Mucosa of rectum (tissue), 2 donors: ENCODE data around the gene PRPH2.
"Not testable (repeated sequence)": the region's sequence is repeated elsewhere in the genome, so short reads cannot be mapped to it uniquely, and the experiment has no call there.

ENCODE experiments used
- H3K27ac ChIP-seq, 2 donors: one replicate each; pipeline ENCODE4 v1.7.0; 2013; ENCODE audit warnings: inconsistent platforms in 2 of 2, low read depth in 2 of 2, low read length in 2 of 2
- H3K27me3 ChIP-seq, 2 donors: one replicate each; pipeline ENCODE4 v1.7.0; 2013; ENCODE audit warnings: low read length in 2 of 2; ENCODE audit not compliant: control insufficient read depth in 2 of 2, insufficient read depth in 2 of 2
- H3K36me3 ChIP-seq, 2 donors: one replicate each; pipeline ENCODE4 v1.7.0; 2013; ENCODE audit warnings: low read length in 2 of 2; ENCODE audit not compliant: control insufficient read depth in 2 of 2, insufficient read depth in 2 of 2
- H3K4me1 ChIP-seq, 2 donors: one replicate each; pipeline ENCODE4 v1.7.0; 2013; ENCODE audit warnings: low read length in 2 of 2, mild to moderate bottlenecking in 1 of 2; ENCODE audit not compliant: control insufficient read depth in 2 of 2, insufficient read depth in 2 of 2
- H3K4me3 ChIP-seq, 2 donors: one replicate each; pipeline ENCODE4 v1.7.0; 2013; ENCODE audit warnings: low read length in 2 of 2
- H3K9ac ChIP-seq, 2 donors: one replicate each; pipeline ENCODE4 v1.7.0; 2013; ENCODE audit warnings: low read length in 2 of 2, low read depth in 1 of 2, mild to moderate bottlenecking in 1 of 2
- H3K9me3 ChIP-seq, 2 donors: one replicate each; pipeline ENCODE4 v1.7.0; 2013; ENCODE audit warnings: low read length in 2 of 2; ENCODE audit not compliant: control insufficient read depth in 2 of 2
- donor health status: healthy.
- donor health status: Normal muscosa, but diverticular disease.

The PRPH2 gene

DNA sequence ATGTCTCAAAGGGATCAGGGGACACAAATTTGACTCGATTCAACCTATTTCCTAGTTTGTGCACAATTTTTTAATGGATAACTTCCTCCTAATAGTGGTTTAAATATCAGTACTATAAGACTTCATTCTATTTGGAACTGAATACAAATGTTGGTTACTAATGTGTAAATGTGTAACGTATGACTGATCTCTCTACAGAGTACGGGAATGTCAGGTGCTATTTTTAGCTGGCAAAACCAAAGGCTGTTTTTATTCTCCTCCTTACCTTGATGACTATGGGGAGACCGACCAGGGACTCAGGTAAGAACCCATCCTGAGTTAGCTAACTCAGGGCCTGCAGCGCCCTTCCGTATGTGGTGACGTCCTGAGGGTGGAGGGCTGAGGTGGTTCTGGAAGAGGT, 33.0 kb downstream of the PRPH2 start:
- Histone ChIP-seq H3K27me3 (no peaks in the 10 kb centered on the region), H3K4me3 (no peak overlapping the region), H3K9me3 (no peaks in the 10 kb centered on the region), H3K27ac (no peak overlapping the region), H3K9ac (no peak overlapping the region), H3K4me1 (no peaks in the 10 kb centered on the region), H3K36me3 (peaks cover 67 to 79% of the 10 kb centered on the region in 2 donors)

DNA sequence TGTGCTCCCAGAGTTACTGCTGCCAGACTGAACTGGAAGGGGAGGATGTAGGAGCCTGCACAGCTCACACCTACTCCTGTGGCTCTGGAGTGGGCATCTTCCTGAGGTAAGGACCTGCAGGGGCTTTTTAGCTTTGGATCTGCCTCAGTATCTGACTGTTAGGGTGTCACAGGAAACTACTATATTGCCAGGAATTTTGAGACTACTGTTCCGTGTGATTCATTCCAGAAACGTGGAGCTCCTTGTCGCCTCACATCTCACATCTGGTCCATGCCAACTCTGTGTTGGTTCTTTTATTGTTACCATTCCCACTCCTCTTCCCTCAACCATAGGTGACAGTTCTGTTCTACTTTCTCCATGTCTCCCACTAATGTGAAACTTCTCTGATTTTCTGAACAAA, 34.1 kb downstream of the PRPH2 start:
- no peak overlapping the region for H3K4me3 ChIP-seq
- H3K36me3 ChIP-seq = peaks cover 76 to 77% of the 10 kb centered on the region in 2 donors
- no peaks in the 10 kb centered on the region for H3K4me1 ChIP-seq
- H3K9ac ChIP-seq = no peak overlapping the region
- no peaks in the 10 kb centered on the region for H3K27me3 ChIP-seq
- no peaks in the 10 kb centered on the region for H3K9me3 ChIP-seq
- no peak overlapping the region for H3K27ac ChIP-seq

DNA sequence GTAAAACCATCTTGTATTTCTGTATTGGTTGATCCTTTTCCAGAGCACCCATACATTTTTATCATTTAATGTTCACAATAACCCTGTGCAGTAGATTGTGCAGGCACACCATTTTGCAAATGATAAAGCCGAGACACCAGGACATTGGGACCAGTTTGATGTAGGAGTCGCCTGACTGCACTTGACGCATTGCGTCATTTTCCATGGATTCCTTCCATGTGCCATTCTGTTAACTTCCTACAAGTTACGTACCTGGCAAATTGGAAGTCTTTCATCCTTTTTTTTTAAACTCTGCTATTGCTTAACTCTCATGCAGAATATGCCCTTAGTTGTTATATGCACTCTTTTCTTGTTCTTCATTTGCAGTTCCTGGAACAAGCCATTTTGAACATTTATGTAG, 43.0 kb downstream of the PRPH2 start:
- Histone ChIP-seq H3K4me3 (no peak overlapping the region), H3K4me1 (no peaks in the 10 kb centered on the region), H3K27me3 (no peaks in the 10 kb centered on the region), H3K27ac (no peak overlapping the region), H3K9ac (no peak overlapping the region), H3K9me3 (no peaks in the 10 kb centered on the region), H3K36me3 (peaks cover 81 to 85% of the 10 kb centered on the region in 2 donors)

DNA sequence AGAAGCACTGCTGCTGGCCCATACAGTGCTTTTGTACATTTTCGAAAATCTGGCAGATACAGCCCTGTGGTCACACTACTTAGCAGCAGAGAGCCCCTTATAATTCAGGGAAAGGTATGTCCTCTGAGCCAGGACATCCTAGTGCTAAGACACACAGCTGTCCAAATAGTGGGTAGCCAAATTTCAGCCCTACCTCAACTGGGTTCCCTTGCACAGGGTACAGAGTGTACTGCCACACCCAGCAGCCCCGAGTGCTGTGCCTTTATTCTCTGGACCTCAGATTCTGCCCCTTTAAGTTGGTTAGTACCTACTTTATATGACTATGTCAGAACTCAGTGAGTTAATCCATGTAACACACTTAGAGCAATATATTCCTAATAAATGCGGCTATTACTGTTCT, 47.6 kb downstream of the PRPH2 start:
- Histone ChIP-seq H3K27ac (no peak overlapping the region), H3K9me3 (no peaks in the 10 kb centered on the region), H3K27me3 (no peaks in the 10 kb centered on the region), H3K4me1 (no peaks in the 10 kb centered on the region), H3K36me3 (peaks cover 82 to 86% of the 10 kb centered on the region in 2 donors), H3K9ac (no peak overlapping the region), H3K4me3 (no peak overlapping the region)

DNA sequence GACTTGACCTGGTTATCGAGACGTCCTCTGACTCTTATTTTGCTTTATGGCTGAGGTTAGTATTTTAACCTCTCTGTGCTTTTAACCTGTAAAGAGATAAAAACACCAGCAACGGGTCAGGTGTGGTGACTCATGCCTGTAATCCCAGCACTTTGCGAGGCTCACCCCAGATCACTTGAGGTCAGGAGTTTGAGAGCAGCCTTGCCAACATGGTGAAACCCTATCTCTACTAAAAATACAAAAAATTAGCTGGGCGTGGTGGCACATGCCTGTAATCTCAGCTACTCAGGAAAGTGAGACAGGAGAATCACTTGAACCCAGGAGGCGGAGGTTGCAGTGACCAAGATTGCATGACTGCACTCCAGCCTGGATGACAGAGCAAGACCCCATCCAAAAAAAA, 48.0 kb downstream of the PRPH2 start:
- H3K27me3 ChIP-seq, H3K9me3 ChIP-seq, H3K4me3 ChIP-seq, H3K27ac ChIP-seq, H3K4me1 ChIP-seq, H3K9ac ChIP-seq: not testable (repeated sequence)
- peaks cover 83 to 87% of the 10 kb centered on the region in 2 donors for H3K36me3 ChIP-seq

DNA sequence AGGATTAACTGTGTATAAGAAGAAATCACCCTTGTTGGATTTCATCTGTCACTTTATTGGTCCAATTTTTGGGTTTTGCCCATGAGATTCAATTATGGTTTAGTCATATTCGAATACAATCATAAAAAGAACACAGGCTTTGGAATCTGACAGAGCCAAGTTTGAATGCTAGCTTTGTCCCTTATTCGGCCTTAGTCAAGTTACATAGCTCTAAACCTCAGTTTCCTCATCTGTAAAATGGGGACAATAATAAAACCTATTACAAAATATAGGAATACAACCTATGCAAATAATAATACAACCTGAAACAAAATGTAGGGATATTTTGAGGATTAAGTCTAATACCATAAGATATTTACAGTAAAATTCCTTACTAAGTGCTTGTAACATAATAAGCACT, 57.7 kb downstream of the PRPH2 start:
- no peaks in the 10 kb centered on the region for H3K9me3 ChIP-seq
- peaks cover 53 to 69% of the 10 kb centered on the region in 2 donors for H3K36me3 ChIP-seq
- no peaks in the 10 kb centered on the region for H3K27me3 ChIP-seq
- no peaks in the 10 kb centered on the region for H3K4me1 ChIP-seq
- no peak overlapping the region for H3K4me3 ChIP-seq
- H3K9ac ChIP-seq = no peak overlapping the region
- no peak overlapping the region for H3K27ac ChIP-seq

DNA sequence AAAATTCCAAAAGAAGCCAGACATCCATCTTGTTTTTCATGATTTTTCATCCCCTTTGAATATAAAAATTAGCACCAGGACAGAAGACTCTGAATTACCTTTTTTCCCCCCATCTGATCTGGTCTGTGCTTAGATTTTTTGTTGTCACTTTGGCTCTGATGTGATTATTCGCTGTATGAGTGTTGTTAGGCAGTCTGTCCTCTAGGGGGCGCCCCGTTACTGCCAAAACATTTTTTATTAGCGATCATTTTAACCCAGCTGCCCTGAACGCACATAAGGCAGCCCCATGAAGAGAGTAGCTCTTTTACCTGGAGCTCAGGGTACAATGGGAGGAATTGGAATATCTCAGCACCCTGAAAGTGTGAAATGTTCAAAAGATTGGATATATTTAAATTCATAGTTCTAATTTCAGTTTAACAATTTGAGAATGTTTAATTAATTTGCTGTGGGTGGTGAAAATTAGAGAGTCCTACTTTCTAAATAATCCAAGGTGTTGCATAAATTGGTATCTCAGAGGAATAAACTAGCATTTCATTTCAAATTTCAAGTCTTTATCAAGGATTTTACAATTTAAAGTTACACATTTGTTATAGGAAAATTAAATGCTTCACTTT, 60.8 kb downstream of the PRPH2 start:
- Histone ChIP-seq H3K4me3 (no peak overlapping the region), H3K36me3 (peaks cover 57 to 73% of the 10 kb centered on the region in 2 donors), H3K9me3 (no peaks in the 10 kb centered on the region), H3K9ac (no peak overlapping the region), H3K4me1 (no peaks in the 10 kb centered on the region), H3K27ac (no peak overlapping the region), H3K27me3 (no peaks in the 10 kb centered on the region)

DNA sequence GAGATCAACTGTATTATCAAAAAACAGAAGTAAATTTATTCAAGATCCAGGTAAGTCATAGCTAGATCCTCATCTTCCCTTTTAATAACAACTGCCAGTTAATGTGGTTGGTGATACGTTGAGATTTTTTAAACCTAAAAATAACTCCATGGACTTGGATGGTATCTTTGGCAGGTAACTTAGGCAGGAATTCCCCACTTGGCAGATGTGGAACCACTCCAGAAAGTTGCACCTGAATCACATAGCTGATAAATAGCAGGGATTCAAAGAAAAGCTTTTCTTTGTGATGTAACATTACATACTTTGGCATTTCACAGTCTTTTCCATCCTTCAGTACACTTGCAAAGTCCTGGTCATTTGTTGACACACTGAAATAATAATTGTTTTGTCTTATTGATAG, 62.6 kb downstream of the PRPH2 start:
- H3K27me3 ChIP-seq = no peaks in the 10 kb centered on the region
- peaks cover 52 to 64% of the 10 kb centered on the region in 2 donors for H3K36me3 ChIP-seq
- no peak overlapping the region for H3K4me3 ChIP-seq
- H3K27ac ChIP-seq = no peak overlapping the region
- H3K9ac ChIP-seq = no peak overlapping the region
- no peaks in the 10 kb centered on the region for H3K4me1 ChIP-seq
- no peaks in the 10 kb centered on the region for H3K9me3 ChIP-seq

DNA sequence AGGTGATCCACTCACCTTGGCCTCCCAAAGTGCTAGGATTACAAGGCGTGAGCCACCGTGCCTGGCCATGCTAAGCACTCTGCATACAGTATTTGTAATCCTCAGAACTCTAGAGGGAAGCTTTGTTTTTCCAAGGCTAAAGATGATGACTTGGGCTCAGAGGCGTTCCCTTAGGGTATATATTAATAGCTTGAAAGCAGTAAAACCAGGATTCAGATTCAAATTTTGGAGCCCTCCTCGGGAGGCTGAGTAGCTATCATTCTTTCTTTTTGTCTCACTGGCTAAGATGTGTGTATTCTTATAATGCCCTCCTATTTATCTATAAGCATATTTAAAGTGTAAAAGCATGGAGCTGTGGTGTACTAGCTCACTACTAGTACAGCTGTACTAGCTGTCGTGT, 68.5 kb downstream of the PRPH2 start:
- H3K9ac ChIP-seq = no peak overlapping the region
- no peaks in the 10 kb centered on the region for H3K9me3 ChIP-seq
- H3K27ac ChIP-seq = no peak overlapping the region
- no peak overlapping the region for H3K4me3 ChIP-seq
- no peaks in the 10 kb centered on the region for H3K4me1 ChIP-seq
- no peaks in the 10 kb centered on the region for H3K27me3 ChIP-seq
- peaks cover 53 to 65% of the 10 kb centered on the region in 2 donors for H3K36me3 ChIP-seq

DNA sequence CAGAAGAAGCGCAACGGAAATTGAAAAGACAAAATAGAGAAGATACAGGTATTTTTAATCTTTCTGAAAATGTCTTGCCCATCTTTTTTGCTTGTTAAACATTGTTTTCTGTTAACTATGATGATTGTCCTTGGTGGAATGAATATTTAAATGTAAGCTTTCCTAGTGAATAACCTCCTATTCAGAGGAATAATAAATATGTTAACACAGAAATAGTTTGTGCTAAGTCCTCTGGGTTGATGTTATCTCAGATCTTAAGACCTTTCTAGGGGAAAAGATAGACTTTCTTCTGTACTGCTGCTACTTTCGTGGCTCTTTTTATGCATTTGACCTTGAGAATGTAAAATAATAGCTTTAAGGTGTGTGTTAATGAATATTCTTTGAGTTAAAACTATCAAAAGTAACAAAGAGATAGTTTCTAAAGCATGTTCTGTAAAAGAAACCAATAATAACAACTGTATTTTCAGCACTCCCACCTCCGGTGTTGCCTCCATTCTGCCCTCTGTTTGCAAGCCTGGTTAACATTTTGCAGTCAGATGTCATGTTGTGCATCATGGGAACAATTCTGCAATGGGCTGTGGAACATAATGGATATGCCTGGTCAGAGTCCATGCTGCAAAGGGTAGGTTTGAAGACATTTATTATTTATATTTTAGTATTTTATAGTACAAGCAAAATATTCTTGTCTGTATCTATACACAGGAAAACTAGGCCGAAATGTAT, 70.2 kb downstream of the PRPH2 start:
- no peaks in the 10 kb centered on the region for H3K27me3 ChIP-seq
- H3K9ac ChIP-seq = no peak overlapping the region

More for the DNA sequence above, 70.2 kb downstream of the PRPH2 start:
- H3K9me3 ChIP-seq = no peaks in the 10 kb centered on the region
- no peaks in the 10 kb centered on the region for H3K4me1 ChIP-seq
- H3K4me3 ChIP-seq = no peak overlapping the region
- peaks cover 54 to 58% of the 10 kb centered on the region in 2 donors for H3K36me3 ChIP-seq
- no peak overlapping the region for H3K27ac ChIP-seq
